Activated gamma-delta T cell (primary cell): ENCODE measurements around the gene VPS4A.

Source experiments
- DNase-seq: peaks from one replicate; lab custom pipeline; 2025; lab: John Stamatoyannopoulos, UW

Gene VPS4A

DNA sequence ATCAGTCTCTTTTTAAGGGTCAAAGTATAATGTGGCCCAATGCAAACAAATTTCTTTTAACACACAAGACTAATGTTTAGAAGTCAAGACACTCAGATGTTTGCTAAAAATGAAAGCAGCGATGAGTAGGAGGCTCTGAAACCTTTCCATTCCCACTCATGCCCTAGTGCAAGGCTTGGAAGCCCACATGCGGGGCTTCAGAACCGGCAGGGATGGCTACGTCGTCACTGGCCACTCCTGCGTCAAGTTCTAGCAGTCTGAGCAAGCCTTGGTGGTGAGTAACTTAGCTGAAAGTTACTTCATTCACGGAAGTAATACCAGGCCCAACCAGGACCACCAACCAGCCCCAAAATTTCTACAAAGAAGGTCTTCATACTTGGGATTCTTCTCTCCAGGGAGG, 55.3 kb downstream of the VPS4A start:
- no peak for DNase-seq

DNA sequence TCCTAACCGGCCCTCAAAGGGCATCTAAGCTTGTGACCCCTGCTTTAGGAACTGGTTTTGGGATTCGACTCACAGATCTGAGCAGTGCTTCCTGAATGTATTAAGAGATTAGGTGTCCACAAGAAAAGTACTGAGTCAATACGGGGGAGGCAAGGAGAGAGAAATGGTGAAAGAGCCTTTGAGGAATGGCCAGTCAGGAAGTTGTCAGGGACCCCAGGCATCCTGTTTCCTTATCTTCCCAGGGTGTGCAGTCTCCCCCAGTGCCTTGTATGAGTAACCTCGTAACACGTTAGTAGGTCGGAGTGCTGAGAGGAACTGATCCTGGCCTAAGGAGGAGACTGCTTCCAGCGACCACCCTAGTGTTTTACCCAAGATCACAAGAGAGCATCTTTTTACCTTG, 56.8 kb downstream of the VPS4A start:
- no peak for DNase-seq

DNA sequence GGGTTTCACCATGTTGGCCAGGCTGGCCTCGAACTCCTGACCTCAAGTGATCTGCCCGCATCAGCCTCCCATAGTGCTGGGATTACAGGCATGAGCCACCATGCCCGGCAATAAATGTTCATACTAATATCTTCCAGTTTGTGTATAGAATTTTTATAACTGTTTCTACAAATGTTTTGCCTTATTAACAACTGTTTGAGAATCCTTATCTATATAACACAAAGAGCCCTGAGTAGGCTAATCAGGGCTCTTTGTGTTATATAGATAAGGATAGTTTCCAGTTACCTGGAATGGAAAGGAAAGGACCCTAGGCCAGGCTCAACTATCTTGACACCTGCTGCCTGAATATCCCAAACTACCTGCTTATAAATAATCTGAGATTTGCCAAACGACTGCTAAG, 57.7 kb downstream of the VPS4A start:
- no peak for DNase-seq

DNA sequence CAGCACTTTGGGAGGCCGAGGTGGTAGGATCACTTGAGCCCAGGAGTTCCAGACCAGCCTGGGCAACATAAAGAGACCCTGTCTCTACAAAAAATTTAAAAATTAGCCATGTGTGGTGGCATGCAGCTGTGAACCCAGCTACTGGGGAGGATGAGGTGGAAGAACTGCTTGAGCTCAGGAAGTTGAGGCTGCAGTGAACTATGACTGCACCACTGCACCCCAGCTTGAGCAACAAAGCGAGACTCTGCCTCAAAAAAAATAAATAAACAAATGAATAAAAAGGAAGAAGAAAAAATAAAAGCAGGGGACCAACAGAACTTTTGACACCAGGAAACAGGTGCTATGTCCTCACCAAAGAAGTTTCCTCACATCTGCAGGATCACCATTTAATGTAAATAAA, 60.4 kb downstream of the VPS4A start:
- no peak for DNase-seq

DNA sequence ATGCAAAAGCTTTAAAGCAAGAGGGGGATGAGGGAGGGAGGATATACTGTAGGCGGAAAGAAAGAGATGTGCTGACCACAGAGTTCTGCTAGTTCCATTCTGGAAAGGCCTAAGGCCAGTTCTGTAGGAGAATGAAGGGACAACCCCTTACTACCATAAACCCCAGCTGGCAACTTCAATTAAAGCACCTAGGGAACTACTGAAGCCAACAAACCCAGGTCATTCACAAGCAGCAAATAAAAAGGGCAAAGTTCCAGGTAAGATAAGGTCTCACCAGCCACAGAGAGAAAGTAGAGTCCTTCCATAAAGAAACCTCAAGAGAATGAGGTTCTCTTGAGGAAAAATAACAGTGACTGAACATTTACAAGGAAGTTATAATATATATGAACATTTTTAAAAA, 61.9 kb downstream of the VPS4A start:
- no peak for DNase-seq
